Adrenal gland (tissue), 12 donors: ENCODE measurements around the gene MGST3. TPM values are rescaled to one million over a fixed set of nuclear protein-coding genes. Genes with fewer than 3 reads are reported as not detected.
A peak's percentile ranks its signal among the peaks of the same experiment; 100 is the strongest.
"Not testable (repeated sequence)": the region's sequence is repeated elsewhere in the genome, so short reads cannot be mapped to it uniquely, and the experiment has no call there.

Source experiments
- DNase-seq, 7 donors: peaks; one replicate each; pipeline ENCODE4 v3.0.0-alpha.2; 2019 to 2020
- H3K27ac ChIP-seq, 5 donors: fragments of 200-600 bp; sonication (generic) in 4 of 5; 1 replicate in 3 of 5; 2 replicates in 2 of 5; pipeline versions ENCODE4 v1.5.1 to v1.8.0; 2016 to 2020; ENCODE audit warnings: mild to moderate bottlenecking in 1 of 5
- H3K27me3 ChIP-seq: fragments of 200-600 bp; 2 replicates; pipeline ENCODE4 v1.8.0; 2021
- H3K36me3 ChIP-seq, 2 donors: fragments of 200-600 bp; replicated peaks in 1 of 2; 1 replicate in 1 of 2; 2 replicates in 1 of 2; pipeline versions ENCODE4 v1.5.1 to v1.8.0; 2018 to 2022
- H3K4me1 ChIP-seq, 2 donors: fragments of 200-600 bp; replicated peaks in 1 of 2; 1 replicate in 1 of 2; 2 replicates in 1 of 2; pipeline versions ENCODE4 v1.5.1 to v1.8.0; 2018 to 2021
- H3K4me3 ChIP-seq, 4 donors: fragments of 200-600 bp; sonication (generic) in 3 of 4; one replicate each; pipeline ENCODE4 v1.5.1; 2016 to 2018
- H3K9me3 ChIP-seq, 3 donors: fragments of 200-600 bp; sonication (generic) in 1 of 3; replicated peaks in 1 of 3; 1 replicate in 2 of 3; 2 replicates in 1 of 3; pipeline versions ENCODE4 v1.5.1 to v1.8.0; 2016 to 2021
- POLR2A ChIP-seq, 2 donors: fragments of 450-650 bp; IDR thresholded peaks; one replicate each; pipeline ENCODE4 v1.6.1; 2017; ENCODE audit warnings: antibody characterized with exemption in 2 of 2, mild to moderate bottlenecking in 2 of 2, moderate library complexity in 1 of 2
- WGBS, 4 donors: extraction: QIAGEN DNeasy Blood & Tissue Kit in 2 of 4; methylation state at CpG; one replicate each; pipeline versions ENCODE4 v1.1.5 to v1.1.7; 2013 to 2017; 5-methylcytosine and 5-hydroxymethylcytosine counted together
- intact Hi-C, 2 donors: fragments of 100-400 bp; cut with DNase I; formaldehyde crosslinking; loops; one replicate each; pipeline versions ENCODE4 v1.14.1 to v1.15.0; 2022 to 2023
- polyA plus RNA-seq, 3 donors: library from polyadenylated mRNA; stranded (reverse); fragments of 200-250 nt in 2 of 3; fragments of 350-450 nt in 1 of 3; fragmentation: Illumina TruSeq in 1 of 3; extraction: RNeasy Lipid Tissue Mini Kit (QIAGEN cat#74804) in 1 of 3; gene quantifications; one replicate each; pipeline ENCODE4 v1.2.3, GENCODE V29; 2013 to 2014
- total RNA-seq, 9 donors: library from RNA; depleted of rRNA in 4 of 9; stranded (reverse); fragments of >200 nt in 4 of 9; fragments of 120-200 nt in 1 of 9; fragmentation: NEBNext Ultra II Directional in 1 of 9; extraction: Animal tissue kit (Norgen Biotek cat#: 25700) in 1 of 9; gene quantifications; one replicate each; pipeline versions ENCODE4 v1.1.0 to v1.2.4, GENCODE V29; 2013 to 2023
- TF ChIP-seq, protein P1 (sequence below), 6 experiments: fragments of 450-650 bp in 4 of 6; fragments of 200-600 bp in 2 of 6; sonication (generic) in 1 of 6; IDR thresholded peaks; 1 replicate in 5 of 6; 2 replicates in 1 of 6; pipeline versions ENCODE4 v1.5.1 to v1.8.0; 2016 to 2021; ENCODE audit warnings: antibody characterized with exemption in 6 of 6, mild to moderate bottlenecking in 2 of 6, moderate library complexity in 1 of 6
- donor health status: healthy with polysubstance abuse.
- donor health status: Bipolar disorder and iron deficiency.
- donor health status: DM: yes; HTN: yes; CAD: no.
- donor health status: DM: no; HTN: no; CAD: no.
- donor health status: DM: no; HTN: no; CAD: no.
- donor health status: DM: yes; HTN: yes; CAD: no.

MGST3 gene
- total and polyA plus RNA-seq, 12 donors = 193 to 441 (median 288) TPM

DNA sequence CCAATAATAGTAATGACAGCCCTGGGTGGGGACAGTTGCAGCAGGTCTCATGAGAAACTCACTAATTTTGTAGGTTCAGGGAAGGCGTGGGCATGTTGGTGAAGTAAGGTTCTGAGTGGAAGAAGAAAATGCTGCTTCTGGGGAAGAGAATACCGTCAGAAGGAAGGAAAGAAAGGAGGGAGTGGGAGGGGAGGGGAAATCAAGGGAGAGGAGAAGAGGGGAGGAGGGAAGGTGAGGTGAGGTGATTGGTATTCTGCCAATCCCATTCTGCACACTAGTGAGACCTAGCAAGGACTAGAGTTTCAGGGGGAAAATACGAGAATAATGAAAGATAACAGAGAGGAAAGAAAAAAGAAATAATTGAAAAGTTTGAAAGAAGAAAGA is 32.4 kb upstream of the MGST3 start:
- peak overlapping the region in 3 of 5 donors; percentile 43 to 62 (median 58) for H3K27ac ChIP-seq
- WGBS, 4 donors = 9 to 23% (median 14%) methylated on average over 3 of the region's 3 CpGs
- intact Hi-C loops = loop anchor here in 1 of 2 donors (10.0 kb wide), 1 partner anchor 344 kb away; no protein-coding TSS in a partner anchor

DNA sequence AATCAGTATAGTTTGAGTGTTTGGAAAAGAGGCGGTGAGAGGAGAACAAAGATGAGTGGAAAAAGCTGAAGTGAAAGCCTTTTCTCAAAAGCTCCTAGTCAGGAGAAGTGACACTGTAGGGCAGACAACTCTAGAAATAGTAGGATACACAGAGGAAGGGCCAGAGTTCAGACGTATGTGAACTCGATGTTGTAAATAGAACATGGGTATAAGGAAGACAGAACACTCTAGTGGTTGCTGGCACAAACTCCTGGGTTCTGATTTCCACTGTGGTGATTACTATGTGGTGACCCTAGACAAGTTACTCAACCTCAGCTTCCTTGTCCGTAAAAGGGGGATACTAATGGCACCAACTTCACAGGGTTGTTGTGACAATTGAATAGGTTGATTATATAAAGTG is 30.2 kb upstream of the MGST3 start:
- Histone ChIP-seq H3K4me1 (peaks cover 12 to 13% of the 10 kb centered on the region in 2 donors), H3K27ac (no peak overlapping the region), H3K4me3 (no peak overlapping the region), H3K27me3 (no peaks in the 10 kb centered on the region), H3K36me3 (no peaks in the 10 kb centered on the region), H3K9me3 (no peaks in the 10 kb centered on the region)
- no peak for DNase-seq
- intact Hi-C loops = loop anchor here (5.0 to 10.0 kb wide), 6 partner anchors 104 to 314 kb away; partner anchors contain the start of gene TMCO1 (in 1 of the 2)
- WGBS, 4 donors = 40 to 57% (median 53%) methylated on average over 4 of the region's 4 CpGs
- TF ChIP-seq POLR2A (IDR thresholded peaks at IDR 0.05) = no peak
- TF ChIP-seq, protein P1, sequence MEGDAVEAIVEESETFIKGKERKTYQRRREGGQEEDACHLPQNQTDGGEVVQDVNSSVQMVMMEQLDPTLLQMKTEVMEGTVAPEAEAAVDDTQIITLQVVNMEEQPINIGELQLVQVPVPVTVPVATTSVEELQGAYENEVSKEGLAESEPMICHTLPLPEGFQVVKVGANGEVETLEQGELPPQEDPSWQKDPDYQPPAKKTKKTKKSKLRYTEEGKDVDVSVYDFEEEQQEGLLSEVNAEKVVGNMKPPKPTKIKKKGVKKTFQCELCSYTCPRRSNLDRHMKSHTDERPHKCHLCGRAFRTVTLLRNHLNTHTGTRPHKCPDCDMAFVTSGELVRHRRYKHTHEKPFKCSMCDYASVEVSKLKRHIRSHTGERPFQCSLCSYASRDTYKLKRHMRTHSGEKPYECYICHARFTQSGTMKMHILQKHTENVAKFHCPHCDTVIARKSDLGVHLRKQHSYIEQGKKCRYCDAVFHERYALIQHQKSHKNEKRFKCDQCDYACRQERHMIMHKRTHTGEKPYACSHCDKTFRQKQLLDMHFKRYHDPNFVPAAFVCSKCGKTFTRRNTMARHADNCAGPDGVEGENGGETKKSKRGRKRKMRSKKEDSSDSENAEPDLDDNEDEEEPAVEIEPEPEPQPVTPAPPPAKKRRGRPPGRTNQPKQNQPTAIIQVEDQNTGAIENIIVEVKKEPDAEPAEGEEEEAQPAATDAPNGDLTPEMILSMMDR (IDR thresholded peaks at IDR 0.05) = no peak

More for the DNA sequence above, 32.4 kb upstream of the MGST3 start:
- TF ChIP-seq, protein P1 (IDR thresholded peaks at IDR 0.05) = no peak
- no peak for TF ChIP-seq POLR2A (IDR thresholded peaks at IDR 0.05)
- no peak for DNase-seq
- no peaks in the 10 kb centered on the region for H3K9me3 ChIP-seq
- peaks cover 12 to 13% of the 10 kb centered on the region in 2 donors for H3K4me1 ChIP-seq
- H3K36me3 ChIP-seq = no peaks in the 10 kb centered on the region
- peak overlapping the region in 2 of 4 donors; percentile 38 to 66 for H3K4me3 ChIP-seq
- H3K27me3 ChIP-seq = peaks cover 5% of the 10 kb centered on the region

DNA sequence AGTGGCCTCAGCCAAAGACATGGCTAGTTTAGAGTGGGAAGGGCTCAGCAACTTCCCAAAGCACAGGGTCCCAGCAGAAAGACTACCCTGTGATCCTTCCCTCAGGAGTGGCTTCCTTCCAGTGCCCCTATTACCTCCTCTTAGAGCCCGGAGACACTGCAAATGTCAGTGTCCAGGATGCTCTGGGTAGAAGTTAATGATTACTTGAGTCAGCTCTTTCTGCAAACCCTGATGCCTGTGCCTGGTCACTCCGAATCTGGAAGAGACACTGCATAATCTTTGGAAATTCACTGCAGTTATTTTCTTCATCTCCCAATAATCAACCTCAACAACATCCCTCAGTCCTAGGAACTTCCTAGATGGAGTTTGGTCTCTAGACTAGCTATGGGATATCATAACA is 27.2 kb upstream of the MGST3 start:
- TF ChIP-seq POLR2A (IDR thresholded peaks at IDR 0.05) = no peak
- TF ChIP-seq, protein P1 (IDR thresholded peaks at IDR 0.05) = no peak

DNA sequence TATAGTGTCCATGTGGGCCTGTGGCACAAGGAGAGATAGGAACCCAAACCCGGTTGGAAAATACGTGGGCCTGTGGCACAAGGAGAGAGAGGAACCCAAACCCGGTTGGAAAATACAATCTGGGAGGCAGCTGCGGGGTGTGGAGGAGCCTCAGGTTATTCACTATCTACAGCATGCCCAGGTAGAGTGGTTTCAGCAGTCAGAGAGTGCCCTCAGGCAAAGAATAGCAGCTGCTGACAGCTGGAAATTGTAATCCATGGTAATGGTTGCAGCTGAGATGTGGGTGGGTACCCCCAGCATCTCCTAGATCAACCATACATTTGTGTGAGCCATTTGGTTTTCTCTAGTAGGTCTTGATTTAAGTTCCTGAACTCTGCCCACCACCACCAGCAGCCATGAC is 25.8 kb upstream of the MGST3 start:
- no peak for TF ChIP-seq POLR2A (IDR thresholded peaks at IDR 0.05)
- TF ChIP-seq, protein P1 (IDR thresholded peaks at IDR 0.05) = no peak
- no peak for DNase-seq
- Histone ChIP-seq H3K27me3 (no peaks in the 10 kb centered on the region), H3K9me3 (no peaks in the 10 kb centered on the region), H3K4me3 (no peak overlapping the region), H3K27ac (no peak overlapping the region), H3K4me1 (no peaks in the 10 kb centered on the region), H3K36me3 (no peaks in the 10 kb centered on the region)
- intact Hi-C loops = loop anchor here (10.0 kb wide), 5 partner anchors 100 to 310 kb away; partner anchors contain the start of gene TMCO1 (in 1 of the 2)
- 83 to 94% (median 90%) methylated on average over 4 of the region's 4 CpGs for WGBS, 4 donors

More for the DNA sequence above, 27.2 kb upstream of the MGST3 start:
- DNase-seq = no peak
- Histone ChIP-seq H3K27ac (no peak overlapping the region), H3K36me3 (no peaks in the 10 kb centered on the region), H3K27me3 (no peaks in the 10 kb centered on the region), H3K9me3 (no peaks in the 10 kb centered on the region), H3K4me1 (peaks cover 0 to 1% of the 10 kb centered on the region in 2 donors), H3K4me3 (no peak overlapping the region)
- 45 to 81% (median 60%) methylated on average over 1 to 2 of the region's 2 CpGs for WGBS, 4 donors
- intact Hi-C loops = loop anchor here (5.0 to 10.0 kb wide), 6 partner anchors 101 to 311 kb away; partner anchors contain the start of gene TMCO1 (in 1 of the 2)

DNA sequence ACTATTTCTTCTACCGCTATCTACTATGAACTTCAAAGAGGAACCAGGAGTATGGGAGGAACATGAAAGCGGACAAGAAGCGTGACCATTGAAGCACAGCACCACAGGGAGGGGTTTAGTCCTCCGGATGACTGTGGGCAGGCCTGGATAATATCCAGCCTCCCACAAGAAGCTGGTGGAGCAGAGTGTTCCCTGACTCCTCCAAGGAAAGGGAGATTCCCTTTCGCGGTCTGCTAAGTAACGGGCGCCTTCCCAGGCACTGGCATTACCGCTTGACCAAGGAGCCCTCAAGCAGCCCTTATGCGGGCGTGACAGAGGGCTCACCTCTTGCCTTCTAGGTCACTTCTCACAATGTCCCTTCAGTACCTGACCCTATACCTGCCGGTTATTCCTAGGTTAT is 24.4 kb upstream of the MGST3 start:
- 81 to 91% (median 84%) methylated on average over 10 to 12 of the region's 12 CpGs for WGBS, 4 donors
- H3K9me3 ChIP-seq, H3K4me3 ChIP-seq, H3K27me3 ChIP-seq, H3K27ac ChIP-seq, H3K4me1 ChIP-seq, H3K36me3 ChIP-seq, DNase-seq: not testable (repeated sequence)
- intact Hi-C loops = loop anchor here (10.0 kb wide), 5 partner anchors 98 to 308 kb away; partner anchors contain the start of gene TMCO1 (in 1 of the 2)
